ENCODE measurements around the gene NEDD8.

DNA sequence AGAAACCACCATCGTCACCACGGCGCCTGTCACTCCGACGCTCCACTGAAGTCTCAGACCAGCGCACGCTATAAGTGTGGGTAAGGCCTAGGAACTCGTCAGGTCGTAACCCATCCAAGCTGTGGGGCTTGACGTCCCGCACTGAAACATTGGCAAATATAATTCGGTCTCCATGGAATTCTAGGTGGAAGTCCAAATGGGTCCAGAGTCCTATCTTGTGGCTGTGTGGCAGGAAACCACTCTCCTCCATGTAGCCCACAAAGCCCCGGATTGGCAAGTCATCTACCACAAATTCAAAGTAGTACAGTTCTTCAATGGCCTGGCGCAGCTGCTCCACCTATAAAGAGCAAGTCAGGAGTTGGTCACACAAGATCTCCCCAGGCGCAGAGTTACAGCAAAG lies 39.2 kb downstream of the NEDD8 start:
- TF ChIP-seq, protein P1, sequence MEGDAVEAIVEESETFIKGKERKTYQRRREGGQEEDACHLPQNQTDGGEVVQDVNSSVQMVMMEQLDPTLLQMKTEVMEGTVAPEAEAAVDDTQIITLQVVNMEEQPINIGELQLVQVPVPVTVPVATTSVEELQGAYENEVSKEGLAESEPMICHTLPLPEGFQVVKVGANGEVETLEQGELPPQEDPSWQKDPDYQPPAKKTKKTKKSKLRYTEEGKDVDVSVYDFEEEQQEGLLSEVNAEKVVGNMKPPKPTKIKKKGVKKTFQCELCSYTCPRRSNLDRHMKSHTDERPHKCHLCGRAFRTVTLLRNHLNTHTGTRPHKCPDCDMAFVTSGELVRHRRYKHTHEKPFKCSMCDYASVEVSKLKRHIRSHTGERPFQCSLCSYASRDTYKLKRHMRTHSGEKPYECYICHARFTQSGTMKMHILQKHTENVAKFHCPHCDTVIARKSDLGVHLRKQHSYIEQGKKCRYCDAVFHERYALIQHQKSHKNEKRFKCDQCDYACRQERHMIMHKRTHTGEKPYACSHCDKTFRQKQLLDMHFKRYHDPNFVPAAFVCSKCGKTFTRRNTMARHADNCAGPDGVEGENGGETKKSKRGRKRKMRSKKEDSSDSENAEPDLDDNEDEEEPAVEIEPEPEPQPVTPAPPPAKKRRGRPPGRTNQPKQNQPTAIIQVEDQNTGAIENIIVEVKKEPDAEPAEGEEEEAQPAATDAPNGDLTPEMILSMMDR (IDR thresholded peaks at IDR 0.05) = no peak
- TF ChIP-seq EZH2 (IDR thresholded peaks at IDR 0.05; ENCODE audit: borderline replicate concordance, insufficient read depth, low read depth, low read length, poor library complexity, severe bottlenecking) = no peak
